ENCODE measurements around the gene GNL3L. TPM values are rescaled to one million over a fixed set of nuclear protein-coding genes. Genes with fewer than 3 reads are reported as not detected.
"Not testable (repeated sequence)": the region's sequence is repeated elsewhere in the genome, so short reads cannot be mapped to it uniquely, and the experiment has no call there.

Gene GNL3L
- total and polyA plus RNA-seq, 2 of the 13 experiments (the other 11 are each of a cell fraction or from before 2014, with no cell fraction given) = 12.1 to 32.6 TPM

- TF ChIP-seq E2F2 (CRISPR knock-in tag; IDR thresholded peaks at IDR 0.05; ENCODE audit: borderline replicate concordance) = no peak
- TF ChIP-seq EP300 (IDR thresholded peaks at IDR 0.05; ENCODE audit: low read depth in 2 of 2, low read length in 2 of 2) = no peak
- no peak for TF ChIP-seq EP300 (CRISPR knock-in tag; IDR thresholded peaks at IDR 0.05; ENCODE audit: borderline replicate concordance)
Observed at GRCh38 chrX:54534271-54534670, 4.3 kb downstream of the GNL3L start (continued).

DNA sequence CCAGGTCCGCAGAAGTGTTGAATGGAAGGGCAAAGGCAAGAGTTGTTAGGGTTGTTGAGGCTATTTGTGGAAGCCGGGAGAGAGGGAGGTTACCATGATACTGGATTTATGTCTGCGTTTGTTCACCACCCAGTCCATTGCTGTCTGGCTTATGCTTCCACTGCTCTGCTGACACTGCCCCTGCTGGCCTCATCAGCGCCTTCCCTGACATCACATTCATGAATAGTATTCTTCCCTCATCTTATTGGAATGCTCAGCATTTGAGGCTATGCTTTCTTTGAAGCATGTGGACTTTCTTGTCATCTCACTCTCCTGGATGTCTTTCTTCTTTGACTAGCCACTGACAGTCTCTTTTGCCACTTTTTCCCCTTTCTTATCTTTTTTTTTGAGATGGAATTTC lies 10.3 kb downstream of the GNL3L start:
- POLR2A ChIA-PET = no interaction called here
- Histone ChIP-seq H3K4me1 (ENCODE audit: insufficient read depth, low read length) (no peaks in the 10 kb centered on the region), H3K79me2 (ENCODE audit: insufficient read depth, low read length) (no peaks in the 10 kb centered on the region), H3K27me3 (ENCODE audit: control insufficient read depth in 1 of 2, insufficient read depth in 2 of 2, low read length in 2 of 2) (no peaks in the 10 kb centered on the region), H3K4me3 (replicated peaks in 1 of 3; ENCODE audit: insufficient read depth in 1 of 3, low read depth in 2 of 3, low read length in 3 of 3) (no peak overlapping the region), H3K36me3 (replicated peaks in 1 of 2; ENCODE audit: control insufficient read depth in 1 of 2, insufficient read depth in 2 of 2, low read length in 2 of 2) (peaks cover 16 to 41% of the 10 kb centered on the region in 2 experiments; a peak in 4 of 5 replicates), H3K4me2 (ENCODE audit: low read depth, low read length) (no peak overlapping the region), H2AFZ (ENCODE audit: low read length) (no peak overlapping the region), H4K20me1 (ENCODE audit: insufficient read depth, low read length) (no peaks in the 10 kb centered on the region), H3K27ac (ENCODE audit: extremely low read length, insufficient read depth, low read length) (no peak overlapping the region), H3K9ac (ENCODE audit: insufficient read depth, low read depth, low read length) (no peak overlapping the region), H3K9me3 (ENCODE audit: low read length) (no peaks in the 10 kb centered on the region)
- CTCF ChIA-PET (ENCODE audit: low intra/inter-chr PET ratio, low total read pairs) = no interaction called here
- DNase-seq (ENCODE audit: low spot score) (no peak), FAIRE-seq (no peak), ATAC-seq (no peak)
- in situ Hi-C loops (cut with HindIII; ENCODE audit: extremely low pct_ligation_motif_present, low pct_unique_long_range_greater_than_20kb) = no loop called here
- no TSS peak for BruUV-seq (replicated peaks)
- intact Hi-C loops (cut with micrococcal nuclease; ENCODE audit: unreplicated experiment) = no loop called here
- 92% methylated on average over 4 of the region's 4 CpGs for WGBS (ENCODE audit: low lambda C conversion rate)
- TF ChIP-seq XRCC5 (optimal IDR thresholded peaks at IDR 0.05; ENCODE audit: low read length) = no peak
- no peak for TF ChIP-seq ERF (CRISPR knock-in tag; IDR thresholded peaks at IDR 0.05)
- no peak for TF ChIP-seq ZSCAN20 (CRISPR knock-in tag; IDR thresholded peaks at IDR 0.05; ENCODE audit: borderline replicate concordance)
- TF ChIP-seq FOXA1 (IDR thresholded peaks at IDR 0.05) = no peak
- no peak for TF ChIP-seq FOXA1 (CRISPR knock-in tag; IDR thresholded peaks at IDR 0.05)

DNA sequence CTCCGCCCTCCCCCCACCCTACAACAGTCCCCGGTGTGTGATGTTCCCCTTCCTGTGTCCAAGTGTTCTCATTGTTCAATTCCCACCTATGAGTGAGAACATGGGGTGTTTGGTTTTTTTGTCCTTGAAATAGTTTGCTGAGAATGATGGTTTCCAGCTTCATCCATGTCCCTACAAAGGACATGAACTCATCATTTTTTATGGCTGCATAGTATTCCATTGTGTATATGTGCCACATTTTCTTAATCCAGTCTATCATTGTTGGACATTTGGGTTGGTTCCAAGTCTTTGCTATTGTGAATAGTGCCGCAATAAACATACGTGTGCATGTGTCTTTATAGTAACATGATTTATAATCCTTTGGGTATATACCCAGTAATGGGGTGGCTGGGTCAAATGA lies 12.2 kb downstream of the GNL3L start:
- H3K4me1 ChIP-seq (ENCODE audit: insufficient read depth, low read length); CTCF ChIA-PET (ENCODE audit: low intra/inter-chr PET ratio, low total read pairs); H3K4me2 ChIP-seq (ENCODE audit: low read depth, low read length); in situ Hi-C loops (cut with HindIII; ENCODE audit: extremely low pct_ligation_motif_present, low pct_unique_long_range_greater_than_20kb); intact Hi-C loops (cut with micrococcal nuclease; ENCODE audit: unreplicated experiment); POLR2A ChIA-PET; FAIRE-seq; H3K4me3 ChIP-seq (replicated peaks in 1 of 3; ENCODE audit: insufficient read depth in 1 of 3, low read depth in 2 of 3, low read length in 3 of 3); H3K27ac ChIP-seq (ENCODE audit: extremely low read length, insufficient read depth, low read length); H4K20me1 ChIP-seq (ENCODE audit: insufficient read depth, low read length); ATAC-seq; H3K9ac ChIP-seq (ENCODE audit: insufficient read depth, low read depth, low read length); H3K79me2 ChIP-seq (ENCODE audit: insufficient read depth, low read length); H3K27me3 ChIP-seq (ENCODE audit: control insufficient read depth in 1 of 2, insufficient read depth in 2 of 2, low read length in 2 of 2); DNase-seq (ENCODE audit: low spot score); BruUV-seq (replicated peaks); H3K9me3 ChIP-seq (ENCODE audit: low read length); H2AFZ ChIP-seq (ENCODE audit: low read length): not testable (repeated sequence)
- WGBS (ENCODE audit: low lambda C conversion rate) = 100% methylated on average over 2 of the region's 4 CpGs
- peaks cover 17 to 50% of the 10 kb centered on the region in 2 experiments; a peak in 4 of 5 replicates for H3K36me3 ChIP-seq (replicated peaks in 1 of 2; ENCODE audit: control insufficient read depth in 1 of 2, insufficient read depth in 2 of 2, low read length in 2 of 2)
